CD14-positive monocyte (primary cell): Measurements from ENCODE around the gene GNAT3. TPM values are rescaled to one million over a fixed set of nuclear protein-coding genes. Genes with fewer than 3 reads are reported as not detected.

ENCODE experiments used
- DNase-seq, 3 donors: peaks; one replicate each; pipeline ENCODE4 v3.0.0-alpha.2; 2011 to 2022
- H2AFZ ChIP-seq: 2 replicates; pipeline ENCODE4 v1.6.0; 2012; ENCODE audit warnings: mild to moderate bottlenecking, low read depth, low read length, inconsistent platforms; ENCODE audit not compliant: insufficient read depth, poor library complexity, severe bottlenecking
- H3K27ac ChIP-seq, 2 donors: 1 replicate in 1 of 2; 2 replicates in 1 of 2; pipeline ENCODE4 v1.5.1; 2012 to 2013; ENCODE audit warnings: low read length in 2 of 2, control low read depth in 1 of 2, inconsistent platforms in 1 of 2, low read depth in 1 of 2, mild to moderate bottlenecking in 1 of 2
- H3K27me3 ChIP-seq, 2 donors: one replicate each; pipeline versions ENCODE4 v1.6.0 to v1.6.1; 2011 to 2013; ENCODE audit warnings: low read length in 2 of 2; ENCODE audit not compliant: control insufficient read depth in 2 of 2, insufficient read depth in 2 of 2
- H3K36me3 ChIP-seq, 2 donors: replicated peaks in 1 of 2; 1 replicate in 1 of 2; 2 replicates in 1 of 2; pipeline versions ENCODE4 v1.5.1 to v1.6.1; 2012 to 2013; ENCODE audit warnings: low read length in 2 of 2, control low read depth in 1 of 2, inconsistent platforms in 1 of 2, mild to moderate bottlenecking in 1 of 2; ENCODE audit not compliant: insufficient read depth in 2 of 2, control insufficient read depth in 1 of 2
- H3K4me1 ChIP-seq, 2 donors: 1 replicate in 1 of 2; 2 replicates in 1 of 2; pipeline versions ENCODE4 v1.5.1 to v1.6.1; 2012 to 2013; ENCODE audit warnings: low read length in 2 of 2, control low read depth in 1 of 2, inconsistent platforms in 1 of 2, mild to moderate bottlenecking in 1 of 2, moderate library complexity in 1 of 2; ENCODE audit not compliant: insufficient read depth in 2 of 2, control insufficient read depth in 1 of 2
- H3K4me2 ChIP-seq: replicated peaks from 2 replicates; pipeline ENCODE3; 2012; ENCODE audit warnings: low read length, moderate library complexity, mild to moderate bottlenecking; ENCODE audit not compliant: poor library complexity, severe bottlenecking; ENCODE audit errors: extremely low read depth
- H3K4me3 ChIP-seq, 3 experiments: fragments of 200-600 bp in 1 of 3; sonication (generic) in 1 of 3; replicated peaks in 1 of 3; 1 replicate in 2 of 3; 2 replicates in 1 of 3; pipeline ENCODE4 v1.5.1; 2011 to 2013; ENCODE audit warnings: low read length in 3 of 3, mild to moderate bottlenecking in 3 of 3, control low read depth in 2 of 3, low read depth in 2 of 3, inconsistent platforms in 1 of 3, moderate library complexity in 1 of 3
- H3K79me2 ChIP-seq: 2 replicates; pipeline ENCODE4 v1.6.0; 2012; ENCODE audit warnings: mild to moderate bottlenecking, control low read depth, inconsistent platforms, low read length, moderate library complexity; ENCODE audit not compliant: insufficient read depth
- H3K9ac ChIP-seq: 2 replicates; pipeline ENCODE4 v1.6.0; 2017; ENCODE audit warnings: low read length, mild to moderate bottlenecking; ENCODE audit not compliant: insufficient read depth, poor library complexity, severe bottlenecking
- H3K9me3 ChIP-seq, 2 donors: replicated peaks in 1 of 2; 1 replicate in 1 of 2; 2 replicates in 1 of 2; pipeline versions ENCODE4 v1.5.1 to v1.6.1; 2012 to 2013; ENCODE audit warnings: low read length in 2 of 2, control low read depth in 1 of 2; ENCODE audit not compliant: control insufficient read depth in 1 of 2, insufficient read depth in 1 of 2
- H4K20me1 ChIP-seq: 2 replicates; pipeline ENCODE4 v1.6.0; 2012; ENCODE audit warnings: mild to moderate bottlenecking, low read length, control low read depth, moderate library complexity; ENCODE audit not compliant: insufficient read depth
- H3K27ac Mint-ChIP-seq, 7 donors: one replicate each; pipeline ENCODE4 v1.8.0; 2020; ENCODE audit warnings: mild to moderate bottlenecking in 7 of 7, mixed read lengths in 7 of 7, moderate library complexity in 6 of 7, inconsistent platforms in 2 of 7
- H3K27me3 Mint-ChIP-seq, 3 donors: one replicate each; pipeline ENCODE4 v1.8.0; 2021 to 2022; ENCODE audit warnings: low read depth in 3 of 3, mild to moderate bottlenecking in 3 of 3, mixed read lengths in 3 of 3, moderate library complexity in 3 of 3, inconsistent platforms in 1 of 3
- H3K36me3 Mint-ChIP-seq, 2 donors: one replicate each; pipeline ENCODE4 v1.8.0; 2020; ENCODE audit warnings: mixed read lengths in 2 of 2, inconsistent platforms in 1 of 2, mild to moderate bottlenecking in 1 of 2
- H3K4me1 Mint-ChIP-seq: one replicate; pipeline ENCODE4 v1.8.0; 2020; ENCODE audit warnings: mild to moderate bottlenecking, mixed read lengths
- H3K4me3 Mint-ChIP-seq, 2 donors: one replicate each; pipeline ENCODE4 v1.8.0; 2020; ENCODE audit warnings: mild to moderate bottlenecking in 2 of 2, mixed read lengths in 2 of 2, moderate library complexity in 1 of 2
- H3K9me3 Mint-ChIP-seq, 7 donors: one replicate each; pipeline ENCODE4 v1.8.0; 2020 to 2022; ENCODE audit warnings: mixed read lengths in 7 of 7, mild to moderate bottlenecking in 6 of 7, moderate library complexity in 6 of 7, inconsistent platforms in 2 of 7
- CTCF ChIP-seq: fragments of 200-600 bp; IDR thresholded peaks from one replicate; pipeline ENCODE4 v1.8.0; 2022; ENCODE audit warnings: antibody characterized with exemption, mild to moderate bottlenecking
- WGBS: methylation state at CpG from one replicate; pipeline ENCODE4 v1.1.5; 2013; ENCODE audit warnings: missing lambda C conversion rate; ENCODE audit not compliant: insufficient coverage; 5-methylcytosine and 5-hydroxymethylcytosine counted together
- intact Hi-C, 2 donors: fragments of 100-400 bp; cut with micrococcal nuclease; formaldehyde crosslinking; loops; one replicate each; pipeline versions ENCODE4 v1.15.0 to v1.15.1; 2023
- polyA plus RNA-seq, 3 donors: library from polyadenylated mRNA; depleted of rRNA in 1 of 3; unstranded in 2 of 3; stranded (reverse) in 1 of 3; fragments of 300-500 nt in 2 of 3; fragments of >200 nt in 1 of 3; fragmentation: Illumina TruSeq in 2 of 3; gene quantifications; 1 replicate in 2 of 3; 2 replicates in 1 of 3; pipeline ENCODE4 v1.2.3, GENCODE V29; 2012 to 2021

GNAT3 gene
- polyA plus RNA-seq, 3 donors = not detected

- Histone ChIP-seq H3K4me3 (no peak overlapping the region), H3K36me3 (no peaks in the 10 kb centered on the region), H3K27me3 (no peaks in the 10 kb centered on the region), H3K9me3 (peaks cover 3 to 6% of the 10 kb centered on the region in 2 donors), H3K4me2 (no peak overlapping the region), H3K27ac (no peak overlapping the region), H4K20me1 (no peaks in the 10 kb centered on the region), H3K4me1 (peaks cover 28 to 36% of the 10 kb centered on the region in 2 donors), H3K9ac (no peak overlapping the region), H2AFZ (no peak overlapping the region), H3K79me2 (no peaks in the 10 kb centered on the region)
- H3K27ac Mint-ChIP-seq = no peak overlapping the region
- intact Hi-C loops = no loop called here
- peaks cover 38% of the 10 kb centered on the region for H3K4me1 Mint-ChIP-seq
- H3K9me3 Mint-ChIP-seq = peaks cover 4 to 13% (median 8%) of the 10 kb centered on the region in 7 donors
- H3K4me3 Mint-ChIP-seq = no peak overlapping the region
- peaks cover 0 to 2% (median 0%) of the 10 kb centered on the region in 3 donors for H3K27me3 Mint-ChIP-seq
- no CpG with 5 or more reads among the region's 2 CpGs for WGBS
- TF ChIP-seq CTCF = no peak
- no peak for DNase-seq
- no peaks in the 10 kb centered on the region for H3K36me3 Mint-ChIP-seq
Observed at GRCh38 chr7:80435521-80435920, 76.3 kb downstream of the GNAT3 start.

- H3K36me3 Mint-ChIP-seq = no peaks in the 10 kb centered on the region
- 80% methylated on average over 5 of the region's 5 CpGs for WGBS
- Histone ChIP-seq H4K20me1 (no peaks in the 10 kb centered on the region), H3K79me2 (no peaks in the 10 kb centered on the region), H3K27ac (no peak overlapping the region), H3K9me3 (peaks cover 3 to 6% of the 10 kb centered on the region in 2 donors), H3K9ac (no peak overlapping the region), H3K36me3 (no peaks in the 10 kb centered on the region), H3K4me2 (no peak overlapping the region), H2AFZ (no peak overlapping the region), H3K4me1 (peaks cover 22 to 30% of the 10 kb centered on the region in 2 donors), H3K27me3 (no peaks in the 10 kb centered on the region), H3K4me3 (no peak overlapping the region)
- TF ChIP-seq CTCF = no peak
- intact Hi-C loops = no loop called here
- peaks cover 4 to 13% (median 8%) of the 10 kb centered on the region in 7 donors for H3K9me3 Mint-ChIP-seq
- no peak overlapping the region for H3K4me3 Mint-ChIP-seq
- no peak for DNase-seq
- H3K4me1 Mint-ChIP-seq = peaks cover 28% of the 10 kb centered on the region
- peak overlapping the region in 1 of 7 donors; percentile 55 for H3K27ac Mint-ChIP-seq
- peaks cover 0 to 2% (median 0%) of the 10 kb centered on the region in 3 donors for H3K27me3 Mint-ChIP-seq
Observed at GRCh38 chr7:80434047-80434446, 77.8 kb downstream of the GNAT3 start.
